ENCODE results near the gene RACGAP1.

The RACGAP1 gene

GRCh38 chr12:49952391-49953055 is 72.8 kb downstream of the RACGAP1 start:
- no peaks in the 10 kb centered on the region for H3K79me2 ChIP-seq (ENCODE audit: insufficient read depth, low read depth)
- no peak overlapping the region for H3K4me2 ChIP-seq
- peaks cover 4% of the 10 kb centered on the region; the same call in 1 of the 2 replicates for H3K27me3 ChIP-seq (ENCODE audit: insufficient read depth, low read depth)
- H3K4me1 ChIP-seq (ENCODE audit: low read depth, poor library complexity, severe bottlenecking): no peaks in the 10 kb centered on the region
- H3K9ac ChIP-seq: no peak overlapping the region
- no peak overlapping the region for H3K27ac ChIP-seq
- H3K4me3 ChIP-seq (IDR thresholded peaks at IDR 0.05; ENCODE audit: insufficient read depth, low read depth, low read length): no peak overlapping the region
- H2AFZ ChIP-seq (ENCODE audit: low read depth): no peak overlapping the region
- TF ChIP-seq CTCF (conservative IDR thresholded peaks at IDR 0.05; ENCODE audit: low read depth, low read length): no peak
- no peaks in the 10 kb centered on the region for H3K36me3 ChIP-seq (ENCODE audit: insufficient read depth)
- no peaks in the 10 kb centered on the region for H4K20me1 ChIP-seq (ENCODE audit: insufficient read depth)

- no peak overlapping the region for H3K9ac ChIP-seq
Measured at GRCh38 chr12:49951411-49952240, 73.7 kb downstream of the RACGAP1 start.

GRCh38 chr12:49950273-49951251 is 74.7 kb downstream of the RACGAP1 start, which contains the start of gene AQP2:
TSS of gene AQP2 (plus strand) at chr12:49950737. CDS start at chr12:49950831, 94 bp downstream.
- H3K36me3 ChIP-seq (ENCODE audit: insufficient read depth): no peaks in the 10 kb centered on the region
- no peak within 1 kb of the TSS for H3K4me3 ChIP-seq (IDR thresholded peaks at IDR 0.05; ENCODE audit: insufficient read depth, low read depth, low read length)
- H3K79me2 ChIP-seq (ENCODE audit: insufficient read depth, low read depth): no peaks in the 10 kb centered on the region
- TF ChIP-seq CTCF (conservative IDR thresholded peaks at IDR 0.05; ENCODE audit: low read depth, low read length): no peak
- H3K4me2 ChIP-seq: no peak within 1 kb of the TSS
- H3K27me3 ChIP-seq (ENCODE audit: insufficient read depth, low read depth): no peaks in the 10 kb centered on the region
- no peak within 1 kb of the TSS for H3K9ac ChIP-seq
- peaks cover 4% of the 10 kb centered on the region for H3K4me1 ChIP-seq (ENCODE audit: low read depth, poor library complexity, severe bottlenecking)
- no peak within 1 kb of the TSS for H3K27ac ChIP-seq
- H2AFZ ChIP-seq (ENCODE audit: low read depth): no peak within 1 kb of the TSS
- no peaks in the 10 kb centered on the region for H4K20me1 ChIP-seq (ENCODE audit: insufficient read depth)

More at GRCh38 chr12:49951411-49952240, 73.7 kb downstream of the RACGAP1 start:
- Histone ChIP-seq H3K79me2 (ENCODE audit: insufficient read depth, low read depth) (no peaks in the 10 kb centered on the region), H3K4me2 (no peak overlapping the region), H4K20me1 (ENCODE audit: insufficient read depth) (no peaks in the 10 kb centered on the region), H2AFZ (ENCODE audit: low read depth) (no peak overlapping the region), H3K27ac (no peak overlapping the region), H3K36me3 (ENCODE audit: insufficient read depth) (no peaks in the 10 kb centered on the region), H3K4me3 (IDR thresholded peaks at IDR 0.05; ENCODE audit: insufficient read depth, low read depth, low read length) (no peak overlapping the region), H3K4me1 (ENCODE audit: low read depth, poor library complexity, severe bottlenecking) (no peaks in the 10 kb centered on the region), H3K27me3 (ENCODE audit: insufficient read depth, low read depth) (no peaks in the 10 kb centered on the region)
- TF ChIP-seq CTCF (conservative IDR thresholded peaks at IDR 0.05; ENCODE audit: low read depth, low read length): no peak

- H2AFZ ChIP-seq (ENCODE audit: low read depth): no peak overlapping the region
Measured at GRCh38 chr12:49949866-49950265, 75.4 kb downstream of the RACGAP1 start.

More at GRCh38 chr12:49949866-49950265, 75.4 kb downstream of the RACGAP1 start:
- H3K9ac ChIP-seq: no peak overlapping the region
- no peak overlapping the region for H3K4me3 ChIP-seq (IDR thresholded peaks at IDR 0.05; ENCODE audit: insufficient read depth, low read depth, low read length)
- no peaks in the 10 kb centered on the region for H3K27me3 ChIP-seq (ENCODE audit: insufficient read depth, low read depth)
- TF ChIP-seq CTCF (conservative IDR thresholded peaks at IDR 0.05; ENCODE audit: low read depth, low read length): no peak
- H3K27ac ChIP-seq: no peak overlapping the region
- H3K36me3 ChIP-seq (ENCODE audit: insufficient read depth): no peaks in the 10 kb centered on the region
- H3K4me2 ChIP-seq: no peak overlapping the region
- H3K4me1 ChIP-seq (ENCODE audit: low read depth, poor library complexity, severe bottlenecking): peaks cover 4% of the 10 kb centered on the region
- H4K20me1 ChIP-seq (ENCODE audit: insufficient read depth): no peaks in the 10 kb centered on the region
- no peaks in the 10 kb centered on the region for H3K79me2 ChIP-seq (ENCODE audit: insufficient read depth, low read depth)

Data from KMS-11 (cell line).